GM23338 (cell line): Measurements from ENCODE around the gene PPHLN1. TPM values are rescaled to one million over a fixed set of nuclear protein-coding genes. Genes with fewer than 3 reads are reported as not detected.

Source experiments
- ATAC-seq: fragments of 200-7000 bp; cut with Tn5 transposase; 3 replicates; pipeline ENCODE4 v1.9.1; 2020
- DNase-seq: peaks from one replicate; pipeline ENCODE4 v3.0.0-alpha.2; 2015; ENCODE audit warnings: low spot score
- H2AFZ ChIP-seq: fragments of 200-600 bp; sonication (generic); 2 replicates; pipeline ENCODE4 v1.8.0; 2016; ENCODE audit warnings: antibody characterized with exemption, mild to moderate bottlenecking, moderate library complexity
- H3F3A ChIP-seq: fragments of 200-600 bp; sonication (generic); replicated peaks from 2 replicates; pipeline ENCODE4 v1.8.0; 2017; ENCODE audit warnings: antibody characterized with exemption, mixed run types, low read depth
- H3K27ac ChIP-seq: fragments of 200-600 bp; sonication (generic); 2 replicates; pipeline ENCODE4 v1.6.1; 2016; ENCODE audit warnings: low read depth
- H3K27me3 ChIP-seq: fragments of 200-600 bp; sonication (generic); 2 replicates; pipeline ENCODE4 v1.8.0; 2016; ENCODE audit warnings: mild to moderate bottlenecking, mixed run types, moderate library complexity; ENCODE audit not compliant: insufficient read depth
- H3K36me3 ChIP-seq: fragments of 200-600 bp; sonication (generic); 2 replicates; pipeline ENCODE4 v1.8.0; 2016; ENCODE audit warnings: mild to moderate bottlenecking; ENCODE audit not compliant: insufficient read depth
- H3K4me1 ChIP-seq: fragments of 200-600 bp; sonication (generic); 2 replicates; pipeline ENCODE4 v1.8.0; 2016; ENCODE audit warnings: mild to moderate bottlenecking, moderate library complexity; ENCODE audit not compliant: insufficient read depth
- H3K4me2 ChIP-seq: fragments of 200-600 bp; sonication (generic); 2 replicates; pipeline ENCODE4 v1.7.1; 2017; ENCODE audit warnings: mixed run types
- H3K4me3 ChIP-seq: fragments of 200-600 bp; sonication (generic); 2 replicates; pipeline ENCODE4 v1.6.1; 2016; ENCODE audit warnings: mixed run types
- H3K79me2 ChIP-seq: fragments of 200-600 bp; sonication (generic); replicated peaks from 2 replicates; pipeline ENCODE4 v1.8.0; 2017; ENCODE audit warnings: mild to moderate bottlenecking; ENCODE audit not compliant: insufficient read depth
- H3K9me2 ChIP-seq: fragments of 200-600 bp; sonication (generic); 2 replicates; pipeline ENCODE4 v1.8.0; 2017; ENCODE audit not compliant: insufficient read depth
- H4K20me1 ChIP-seq: fragments of 200-600 bp; sonication (generic); replicated peaks from 2 replicates; pipeline ENCODE4 v1.8.0; 2017; ENCODE audit warnings: mild to moderate bottlenecking; ENCODE audit not compliant: insufficient read depth
- H3K27ac Mint-ChIP-seq: 2 replicates; pipeline ENCODE4 v1.8.0; 2020; ENCODE audit warnings: inconsistent platforms, mild to moderate bottlenecking, moderate library complexity, mixed read lengths
- H3K27me3 Mint-ChIP-seq: 3 replicates; pipeline ENCODE4 v1.8.0; 2022; ENCODE audit warnings: low read depth, mild to moderate bottlenecking, moderate library complexity, mixed read lengths, inconsistent platforms; ENCODE audit not compliant: insufficient read depth, poor library complexity
- H3K36me3 Mint-ChIP-seq: 3 replicates; pipeline ENCODE4 v1.8.0; 2021; ENCODE audit warnings: low read depth, mild to moderate bottlenecking, inconsistent platforms, moderate library complexity, mixed read lengths
- H3K4me1 Mint-ChIP-seq: 3 replicates; pipeline ENCODE4 v1.8.0; 2020; ENCODE audit warnings: mild to moderate bottlenecking, inconsistent platforms, mixed read lengths
- H3K4me3 Mint-ChIP-seq: 3 replicates; pipeline ENCODE4 v1.8.0; 2021; ENCODE audit warnings: moderate library complexity, mild to moderate bottlenecking, inconsistent platforms, mixed read lengths
- H3K9me3 Mint-ChIP-seq: 3 replicates; pipeline ENCODE4 v1.8.0; 2020; ENCODE audit warnings: moderate library complexity, mild to moderate bottlenecking, inconsistent platforms, mixed read lengths
- EZH2 ChIP-seq: fragments of 200-600 bp; sonication (generic); IDR thresholded peaks from one replicate; pipeline ENCODE4 v1.8.0; 2017; ENCODE audit warnings: antibody characterized with exemption, mild to moderate bottlenecking, low read depth; ENCODE audit not compliant: unreplicated experiment
- JUNB ChIP-seq: IDR thresholded peaks from one replicate; pipeline ENCODE4 v1.6.1; 2016; ENCODE audit warnings: antibody characterized with exemption; ENCODE audit not compliant: unreplicated experiment
- STAT1 ChIP-seq: IDR thresholded peaks from one replicate; pipeline ENCODE4 v1.6.1; 2016; ENCODE audit warnings: antibody characterized with exemption; ENCODE audit not compliant: unreplicated experiment
- ZNF114 ChIP-seq: fragments of 250-450 bp; sonication (Bioruptor Pico); IDR thresholded peaks from 2 replicates; pipeline ENCODE4 v1.5.0; 2020; ENCODE audit warnings: mild to moderate bottlenecking, moderate library complexity
- ZNF331 ChIP-seq: fragments of 250-450 bp; sonication (Bioruptor Pico); IDR thresholded peaks from 2 replicates; pipeline ENCODE4 v1.5.0; 2020; ENCODE audit warnings: low read depth, mild to moderate bottlenecking, moderate library complexity
- polyA plus RNA-seq: library from polyadenylated mRNA; unstranded; fragments of >200 nt; fragmentation: Nextera tagmentation; extraction: Ambion mirVana; gene quantifications from 2 replicates; pipeline ENCODE4 v1.2.1, GENCODE V29; 2016
- total RNA-seq: library from RNA; depleted of rRNA; stranded (reverse); fragments of >200 nt; shearing (Covaris generic); gene quantifications from 2 replicates; pipeline ENCODE4 v1.2.3, GENCODE V29; 2014
- TF ChIP-seq, protein P1 (sequence below): IDR thresholded peaks from 2 replicates; pipeline ENCODE4 v1.6.1; 2016; ENCODE audit warnings: antibody characterized with exemption
- TF ChIP-seq, protein P2 (sequence below), 2 experiments: fragments of 200-600 bp in 1 of 2; sonication (generic) in 1 of 2; conservative IDR thresholded peaks; 2 replicates each; pipeline versions ENCODE4 v1.5.1 to v1.6.1; 2016 to 2017; ENCODE audit warnings: antibody characterized with exemption in 2 of 2, low read depth in 2 of 2, mild to moderate bottlenecking in 2 of 2, moderate library complexity in 1 of 2
- TF ChIP-seq, protein P3 (sequence below): fragments of 250-450 bp; sonication (Bioruptor Pico); IDR thresholded peaks from 2 replicates; pipeline ENCODE4 v1.5.0; 2020; ENCODE audit warnings: mild to moderate bottlenecking, moderate library complexity

The PPHLN1 gene
- total and polyA plus RNA-seq, 2 experiments from 2014 or later: 93.0 to 103 TPM

GRCh38 chr12:42463671-42464070 lies 137.7 kb downstream of the PPHLN1 start (continued):
- TF ChIP-seq, protein P1, sequence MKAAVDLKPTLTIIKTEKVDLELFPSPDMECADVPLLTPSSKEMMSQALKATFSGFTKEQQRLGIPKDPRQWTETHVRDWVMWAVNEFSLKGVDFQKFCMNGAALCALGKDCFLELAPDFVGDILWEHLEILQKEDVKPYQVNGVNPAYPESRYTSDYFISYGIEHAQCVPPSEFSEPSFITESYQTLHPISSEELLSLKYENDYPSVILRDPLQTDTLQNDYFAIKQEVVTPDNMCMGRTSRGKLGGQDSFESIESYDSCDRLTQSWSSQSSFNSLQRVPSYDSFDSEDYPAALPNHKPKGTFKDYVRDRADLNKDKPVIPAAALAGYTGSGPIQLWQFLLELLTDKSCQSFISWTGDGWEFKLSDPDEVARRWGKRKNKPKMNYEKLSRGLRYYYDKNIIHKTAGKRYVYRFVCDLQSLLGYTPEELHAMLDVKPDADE: no peak

DNA sequence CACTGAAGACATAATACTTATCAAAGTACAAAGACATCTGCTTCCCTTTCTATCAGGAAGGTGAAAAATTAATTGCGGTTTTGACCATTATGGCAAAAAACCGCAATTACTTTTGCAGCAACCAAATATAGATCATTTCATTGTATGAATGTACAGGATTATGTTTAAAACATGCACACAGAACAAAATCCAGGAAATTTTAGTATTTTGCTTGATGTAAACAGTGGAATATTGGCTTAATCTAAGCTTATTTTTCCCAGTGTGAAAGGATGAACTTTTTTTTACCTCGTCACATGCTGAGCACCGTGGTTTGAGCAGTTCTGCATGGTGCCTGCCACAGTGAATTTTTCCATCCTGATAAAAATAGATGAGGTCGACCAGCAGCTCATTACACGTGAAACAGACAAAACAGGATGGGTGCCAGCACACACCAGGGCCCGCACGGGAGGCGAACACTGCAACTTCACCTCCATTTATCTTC lies 142.4 kb downstream of the PPHLN1 start:
- H3K27me3 ChIP-seq: no peaks in the 10 kb centered on the region
- no peaks in the 10 kb centered on the region for H3K9me2 ChIP-seq
- H3K4me2 ChIP-seq: no peak overlapping the region
- TF ChIP-seq, protein P2, sequence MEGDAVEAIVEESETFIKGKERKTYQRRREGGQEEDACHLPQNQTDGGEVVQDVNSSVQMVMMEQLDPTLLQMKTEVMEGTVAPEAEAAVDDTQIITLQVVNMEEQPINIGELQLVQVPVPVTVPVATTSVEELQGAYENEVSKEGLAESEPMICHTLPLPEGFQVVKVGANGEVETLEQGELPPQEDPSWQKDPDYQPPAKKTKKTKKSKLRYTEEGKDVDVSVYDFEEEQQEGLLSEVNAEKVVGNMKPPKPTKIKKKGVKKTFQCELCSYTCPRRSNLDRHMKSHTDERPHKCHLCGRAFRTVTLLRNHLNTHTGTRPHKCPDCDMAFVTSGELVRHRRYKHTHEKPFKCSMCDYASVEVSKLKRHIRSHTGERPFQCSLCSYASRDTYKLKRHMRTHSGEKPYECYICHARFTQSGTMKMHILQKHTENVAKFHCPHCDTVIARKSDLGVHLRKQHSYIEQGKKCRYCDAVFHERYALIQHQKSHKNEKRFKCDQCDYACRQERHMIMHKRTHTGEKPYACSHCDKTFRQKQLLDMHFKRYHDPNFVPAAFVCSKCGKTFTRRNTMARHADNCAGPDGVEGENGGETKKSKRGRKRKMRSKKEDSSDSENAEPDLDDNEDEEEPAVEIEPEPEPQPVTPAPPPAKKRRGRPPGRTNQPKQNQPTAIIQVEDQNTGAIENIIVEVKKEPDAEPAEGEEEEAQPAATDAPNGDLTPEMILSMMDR (conservative IDR thresholded peaks at IDR 0.05; ENCODE audit: low read depth in 2 of 2): no peak
- TF ChIP-seq JUNB: no peak
- H3K9me3 Mint-ChIP-seq: no peaks in the 10 kb centered on the region; the same call in 2 of the 3 replicates
- peaks cover 3% of the 10 kb centered on the region for H3K27me3 Mint-ChIP-seq
- no peak overlapping the region for H3K27ac Mint-ChIP-seq
- peaks cover 14% of the 10 kb centered on the region for H4K20me1 ChIP-seq
- peaks cover 28% of the 10 kb centered on the region for H3K4me1 ChIP-seq
- peaks cover 39% of the 10 kb centered on the region for H3K36me3 ChIP-seq
- no peak overlapping the region for H3K4me3 Mint-ChIP-seq
- H3K36me3 Mint-ChIP-seq: peaks cover 83% of the 10 kb centered on the region
- ATAC-seq: no peak
- no peak overlapping the region for H3K4me3 ChIP-seq
- H3K79me2 ChIP-seq: peaks cover 32% of the 10 kb centered on the region
- H2AFZ ChIP-seq: no peak overlapping the region
- no peaks in the 10 kb centered on the region; the same call in 1 of the 2 replicates for H3F3A ChIP-seq
- peaks cover 35% of the 10 kb centered on the region for H3K4me1 Mint-ChIP-seq
- no peak for DNase-seq
- no peak overlapping the region for H3K27ac ChIP-seq

DNA sequence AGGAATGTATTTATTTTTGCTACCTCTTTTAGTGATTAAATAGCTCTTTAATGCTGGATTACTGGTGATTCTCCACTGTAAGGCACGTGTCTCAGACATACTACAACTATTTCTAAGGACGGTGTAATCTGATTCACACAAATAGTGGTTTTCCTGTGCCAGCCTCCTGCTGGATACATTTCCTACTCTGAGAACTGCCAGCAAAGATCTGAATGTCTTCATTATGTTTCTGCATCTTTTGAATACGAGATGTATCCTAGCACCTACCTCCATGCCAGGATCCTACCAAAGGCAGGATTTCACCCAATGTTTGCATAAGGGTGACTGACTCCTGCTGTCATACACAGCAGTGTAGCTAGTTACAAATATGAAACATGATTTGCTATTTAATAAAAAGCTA lies 143.0 kb downstream of the PPHLN1 start:
- no peak overlapping the region for H3K4me3 Mint-ChIP-seq
- Histone ChIP-seq H3K27me3 (no peaks in the 10 kb centered on the region), H4K20me1 (peaks cover 19% of the 10 kb centered on the region), H3K4me2 (no peak overlapping the region), H2AFZ (no peak overlapping the region), H3K9me2 (no peaks in the 10 kb centered on the region), H3K4me1 (peaks cover 34% of the 10 kb centered on the region), H3K36me3 (peaks cover 38% of the 10 kb centered on the region), H3K4me3 (no peak overlapping the region), H3K27ac (no peak overlapping the region), H3F3A (no peaks in the 10 kb centered on the region; the same call in 1 of the 2 replicates), H3K79me2 (peaks cover 36% of the 10 kb centered on the region)
- no peaks in the 10 kb centered on the region; the same call in 2 of the 3 replicates for H3K9me3 Mint-ChIP-seq
- H3K27me3 Mint-ChIP-seq: peaks cover 3% of the 10 kb centered on the region
- H3K27ac Mint-ChIP-seq: no peak overlapping the region
- peaks cover 78% of the 10 kb centered on the region for H3K36me3 Mint-ChIP-seq
- DNase-seq: no peak
- H3K4me1 Mint-ChIP-seq: peaks cover 40% of the 10 kb centered on the region
- ATAC-seq: no peak
- TF ChIP-seq, protein P2 (conservative IDR thresholded peaks at IDR 0.05; ENCODE audit: low read depth in 2 of 2): no peak
- TF ChIP-seq STAT1 (no peak), ZNF331 (CRISPR knock-in tag) (no peak), JUNB (no peak), EZH2 (no peak), ZNF114 (no peak)
- TF ChIP-seq, protein P3, sequence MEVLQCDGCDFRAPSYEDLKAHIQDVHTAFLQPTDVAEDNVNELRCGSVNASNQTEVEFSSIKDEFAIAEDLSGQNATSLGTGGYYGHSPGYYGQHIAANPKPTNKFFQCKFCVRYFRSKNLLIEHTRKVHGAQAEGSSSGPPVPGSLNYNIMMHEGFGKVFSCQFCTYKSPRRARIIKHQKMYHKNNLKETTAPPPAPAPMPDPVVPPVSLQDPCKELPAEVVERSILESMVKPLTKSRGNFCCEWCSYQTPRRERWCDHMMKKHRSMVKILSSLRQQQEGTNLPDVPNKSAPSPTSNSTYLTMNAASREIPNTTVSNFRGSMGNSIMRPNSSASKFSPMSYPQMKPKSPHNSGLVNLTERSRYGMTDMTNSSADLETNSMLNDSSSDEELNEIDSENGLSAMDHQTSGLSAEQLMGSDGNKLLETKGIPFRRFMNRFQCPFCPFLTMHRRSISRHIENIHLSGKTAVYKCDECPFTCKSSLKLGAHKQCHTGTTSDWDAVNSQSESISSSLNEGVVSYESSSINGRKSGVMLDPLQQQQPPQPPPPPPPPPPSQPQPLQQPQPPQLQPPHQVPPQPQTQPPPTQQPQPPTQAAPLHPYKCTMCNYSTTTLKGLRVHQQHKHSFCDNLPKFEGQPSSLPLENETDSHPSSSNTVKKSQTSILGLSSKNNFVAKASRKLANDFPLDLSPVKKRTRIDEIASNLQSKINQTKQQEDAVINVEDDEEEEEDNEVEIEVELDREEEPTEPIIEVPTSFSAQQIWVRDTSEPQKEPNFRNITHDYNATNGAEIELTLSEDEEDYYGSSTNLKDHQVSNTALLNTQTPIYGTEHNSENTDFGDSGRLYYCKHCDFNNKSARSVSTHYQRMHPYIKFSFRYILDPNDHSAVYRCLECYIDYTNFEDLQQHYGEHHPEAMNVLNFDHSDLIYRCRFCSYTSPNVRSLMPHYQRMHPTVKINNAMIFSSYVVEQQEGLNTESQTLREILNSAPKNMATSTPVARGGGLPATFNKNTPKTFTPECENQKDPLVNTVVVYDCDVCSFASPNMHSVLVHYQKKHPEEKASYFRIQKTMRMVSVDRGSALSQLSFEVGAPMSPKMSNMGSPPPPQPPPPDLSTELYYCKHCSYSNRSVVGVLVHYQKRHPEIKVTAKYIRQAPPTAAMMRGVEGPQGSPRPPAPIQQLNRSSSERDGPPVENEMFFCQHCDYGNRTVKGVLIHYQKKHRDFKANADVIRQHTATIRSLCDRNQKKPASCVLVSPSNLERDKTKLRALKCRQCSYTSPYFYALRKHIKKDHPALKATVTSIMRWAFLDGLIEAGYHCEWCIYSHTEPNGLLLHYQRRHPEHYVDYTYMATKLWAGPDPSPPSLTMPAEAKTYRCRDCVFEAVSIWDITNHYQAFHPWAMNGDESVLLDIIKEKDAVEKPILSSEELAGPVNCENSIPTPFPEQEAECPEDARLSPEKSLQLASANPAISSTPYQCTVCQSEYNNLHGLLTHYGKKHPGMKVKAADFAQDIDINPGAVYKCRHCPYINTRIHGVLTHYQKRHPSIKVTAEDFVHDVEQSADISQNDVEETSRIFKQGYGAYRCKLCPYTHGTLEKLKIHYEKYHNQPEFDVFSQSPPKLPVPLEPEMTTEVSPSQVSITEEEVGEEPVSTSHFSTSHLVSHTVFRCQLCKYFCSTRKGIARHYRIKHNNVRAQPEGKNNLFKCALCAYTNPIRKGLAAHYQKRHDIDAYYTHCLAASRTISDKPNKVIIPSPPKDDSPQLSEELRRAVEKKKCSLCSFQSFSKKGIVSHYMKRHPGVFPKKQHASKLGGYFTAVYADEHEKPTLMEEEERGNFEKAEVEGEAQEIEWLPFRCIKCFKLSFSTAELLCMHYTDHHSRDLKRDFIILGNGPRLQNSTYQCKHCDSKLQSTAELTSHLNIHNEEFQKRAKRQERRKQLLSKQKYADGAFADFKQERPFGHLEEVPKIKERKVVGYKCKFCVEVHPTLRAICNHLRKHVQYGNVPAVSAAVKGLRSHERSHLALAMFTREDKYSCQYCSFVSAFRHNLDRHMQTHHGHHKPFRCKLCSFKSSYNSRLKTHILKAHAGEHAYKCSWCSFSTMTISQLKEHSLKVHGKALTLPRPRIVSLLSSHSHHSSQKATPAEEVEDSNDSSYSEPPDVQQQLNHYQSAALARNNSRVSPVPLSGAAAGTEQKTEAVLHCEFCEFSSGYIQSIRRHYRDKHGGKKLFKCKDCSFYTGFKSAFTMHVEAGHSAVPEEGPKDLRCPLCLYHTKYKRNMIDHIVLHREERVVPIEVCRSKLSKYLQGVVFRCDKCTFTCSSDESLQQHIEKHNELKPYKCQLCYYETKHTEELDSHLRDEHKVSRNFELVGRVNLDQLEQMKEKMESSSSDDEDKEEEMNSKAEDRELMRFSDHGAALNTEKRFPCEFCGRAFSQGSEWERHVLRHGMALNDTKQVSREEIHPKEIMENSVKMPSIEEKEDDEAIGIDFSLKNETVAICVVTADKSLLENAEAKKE (CRISPR knock-in tag): no peak
